Spleen (tissue), 11 donors: ENCODE measurements around the gene KRT16. TPM values are rescaled to one million over a fixed set of nuclear protein-coding genes. Genes with fewer than 3 reads are reported as not detected.

Experiments used
- DNase-seq: peaks from one replicate; pipeline ENCODE4 v3.0.0-alpha.2; 2020
- H3K27ac ChIP-seq, 8 donors: fragments of 200-600 bp; sonication (generic) in 7 of 8; 1 replicate in 4 of 8; 2 replicates in 4 of 8; pipeline versions ENCODE4 v1.5.0 to v1.8.0; 2016 to 2021; ENCODE audit warnings: inconsistent platforms in 4 of 8, mild to moderate bottlenecking in 4 of 8, moderate library complexity in 1 of 8
- H3K27me3 ChIP-seq, 7 donors: fragments of 200-600 bp; sonication (generic) in 6 of 7; replicated peaks in 1 of 7; 1 replicate in 4 of 7; 2 replicates in 3 of 7; pipeline versions ENCODE4 v1.5.0 to v1.8.0; 2016 to 2021; ENCODE audit warnings: inconsistent platforms in 3 of 7, mild to moderate bottlenecking in 1 of 7
- H3K36me3 ChIP-seq, 6 donors: fragments of 200-600 bp; sonication (generic) in 5 of 6; 1 replicate in 4 of 6; 2 replicates in 2 of 6; pipeline versions ENCODE4 v1.5.0 to v1.8.0; 2016 to 2021; ENCODE audit warnings: inconsistent platforms in 2 of 6
- H3K4me1 ChIP-seq, 6 donors: fragments of 200-600 bp; sonication (generic) in 5 of 6; 1 replicate in 3 of 6; 2 replicates in 3 of 6; pipeline versions ENCODE4 v1.5.0 to v1.8.0; 2016 to 2021; ENCODE audit warnings: inconsistent platforms in 3 of 6
- H3K4me3 ChIP-seq, 8 donors: fragments of 200-600 bp; sonication (generic) in 7 of 8; 1 replicate in 4 of 8; 2 replicates in 4 of 8; pipeline versions ENCODE4 v1.5.0 to v1.8.0; 2016 to 2021; ENCODE audit warnings: inconsistent platforms in 4 of 8, mild to moderate bottlenecking in 4 of 8, moderate library complexity in 2 of 8
- H3K9me3 ChIP-seq, 8 donors: fragments of 200-600 bp; sonication (generic) in 7 of 8; 1 replicate in 4 of 8; 2 replicates in 4 of 8; pipeline versions ENCODE4 v1.5.0 to v1.8.0; 2016 to 2021; ENCODE audit warnings: inconsistent platforms in 4 of 8
- POLR2A ChIP-seq, 3 donors: fragments of 450-650 bp; IDR thresholded peaks; one replicate each; pipeline ENCODE4 v1.5.1; 2017; ENCODE audit warnings: antibody characterized with exemption in 3 of 3, mild to moderate bottlenecking in 1 of 3
- POLR2AphosphoS5 ChIP-seq, 3 donors: sonication (generic); formaldehyde crosslinking; IDR thresholded peaks; one replicate each; pipeline ENCODE4 v1.5.1; 2017; ENCODE audit warnings: antibody characterized with exemption in 3 of 3
- WGBS, 5 donors: extraction: QIAGEN DNeasy Blood & Tissue Kit in 3 of 5; methylation state at CpG; one replicate each; pipeline versions ENCODE4 v1.1.5 to v1.1.7; 2013 to 2018; 5-methylcytosine and 5-hydroxymethylcytosine counted together
- intact Hi-C: fragments of 100-400 bp; cut with DNase I; formaldehyde crosslinking; loops from one replicate; pipeline ENCODE4 v1.15.0; 2023; ENCODE audit warnings: low total_unique reads
- polyA plus RNA-seq, 3 donors: library from polyadenylated mRNA; stranded (reverse); fragments of 200-250 nt; gene quantifications; one replicate each; pipeline ENCODE4 v1.2.1, GENCODE V29; 2013
- total RNA-seq, 7 donors: library from RNA; depleted of rRNA in 3 of 7; stranded (reverse); fragments of >200 nt in 3 of 7; fragmentation: NEBNext Ultra II Directional in 4 of 7; extraction: Animal tissue kit (Norgen Biotek cat#: 25700) in 4 of 7; gene quantifications; one replicate each; pipeline versions ENCODE4 v1.1.0 to v1.2.1, GENCODE V29; 2016 to 2021
- TF ChIP-seq, protein P1 (sequence below), 11 experiments: fragments of 200-600 bp in 7 of 11; fragments of 450-650 bp in 4 of 11; sonication (generic) in 4 of 11; IDR thresholded peaks in 8 of 11; conservative IDR thresholded peaks in 3 of 11; 1 replicate in 7 of 11; 2 replicates in 4 of 11; pipeline versions ENCODE4 v1.4.0 to v1.8.0; 2016 to 2021; ENCODE audit warnings: antibody characterized with exemption in 11 of 11, inconsistent platforms in 4 of 11, mild to moderate bottlenecking in 1 of 11
- donor health status: healthy with polysubstance abuse.
- donor health status: DM: no; HTN: no; CAD: no; lungs with moderate emphysema.
- donor health status: DM: no; HTN: no; CAD: no.
- donor health status: Bipolar disorder and iron deficiency.
- donor health status: healthy.
- donor health status: DM: no; HTN: no; CAD: no.
- donor health status: DM: yes; HTN: yes; CAD: no.

The KRT16 gene
- total and polyA plus RNA-seq, 10 donors, result 0.07 to 0.19 TPM; not detected in 8

DNA sequence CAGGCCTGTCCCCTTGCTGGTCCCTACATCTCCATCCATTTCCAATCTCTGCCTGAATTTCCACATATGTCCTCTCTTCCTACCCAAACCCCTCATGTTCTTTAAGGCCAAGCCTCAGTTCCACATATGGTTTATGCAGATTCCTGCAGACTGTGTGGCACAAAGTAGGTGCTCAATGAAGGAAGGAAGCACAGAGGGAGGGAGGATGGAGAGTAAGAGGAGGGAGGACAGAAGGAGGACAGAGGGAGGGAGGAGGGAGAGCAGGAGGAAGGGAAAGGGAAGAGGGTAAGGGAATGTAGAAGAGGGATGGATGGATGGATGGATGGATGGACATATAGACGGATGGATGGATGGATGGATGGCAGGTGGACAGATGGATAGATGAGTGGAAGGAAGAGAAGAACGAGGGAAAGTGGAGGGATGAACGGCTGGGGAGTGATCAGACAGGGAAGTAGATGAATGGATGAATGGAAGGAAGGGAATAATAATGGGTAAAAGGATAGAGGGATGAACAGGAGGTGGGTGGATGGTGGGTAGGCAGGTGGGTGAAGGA is 18.1 kb downstream of the KRT16 start:
- H3K27me3 ChIP-seq, result peaks cover 0 to 25% (median 0%) of the 10 kb centered on the region in 7 donors
- H3K27ac ChIP-seq, result no peak overlapping the region
- TF ChIP-seq, protein P1, sequence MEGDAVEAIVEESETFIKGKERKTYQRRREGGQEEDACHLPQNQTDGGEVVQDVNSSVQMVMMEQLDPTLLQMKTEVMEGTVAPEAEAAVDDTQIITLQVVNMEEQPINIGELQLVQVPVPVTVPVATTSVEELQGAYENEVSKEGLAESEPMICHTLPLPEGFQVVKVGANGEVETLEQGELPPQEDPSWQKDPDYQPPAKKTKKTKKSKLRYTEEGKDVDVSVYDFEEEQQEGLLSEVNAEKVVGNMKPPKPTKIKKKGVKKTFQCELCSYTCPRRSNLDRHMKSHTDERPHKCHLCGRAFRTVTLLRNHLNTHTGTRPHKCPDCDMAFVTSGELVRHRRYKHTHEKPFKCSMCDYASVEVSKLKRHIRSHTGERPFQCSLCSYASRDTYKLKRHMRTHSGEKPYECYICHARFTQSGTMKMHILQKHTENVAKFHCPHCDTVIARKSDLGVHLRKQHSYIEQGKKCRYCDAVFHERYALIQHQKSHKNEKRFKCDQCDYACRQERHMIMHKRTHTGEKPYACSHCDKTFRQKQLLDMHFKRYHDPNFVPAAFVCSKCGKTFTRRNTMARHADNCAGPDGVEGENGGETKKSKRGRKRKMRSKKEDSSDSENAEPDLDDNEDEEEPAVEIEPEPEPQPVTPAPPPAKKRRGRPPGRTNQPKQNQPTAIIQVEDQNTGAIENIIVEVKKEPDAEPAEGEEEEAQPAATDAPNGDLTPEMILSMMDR (IDR thresholded peaks at IDR 0.05 in 8 of 11, conservative IDR thresholded peaks at IDR 0.05 in 3 of 11), result no peak
- TF ChIP-seq POLR2A (IDR thresholded peaks at IDR 0.05) (no peak), POLR2AphosphoS5 (IDR thresholded peaks at IDR 0.05) (no peak)
- H3K4me3 ChIP-seq, result no peak overlapping the region
- H3K9me3 ChIP-seq, result no peaks in the 10 kb centered on the region
- no peak for DNase-seq
- H3K36me3 ChIP-seq, result no peaks in the 10 kb centered on the region
- WGBS, 5 donors, result 39 to 76% (median 66%) methylated on average over 3 of the region's 3 CpGs
- intact Hi-C loops, result no loop called here
- no peaks in the 10 kb centered on the region for H3K4me1 ChIP-seq

DNA sequence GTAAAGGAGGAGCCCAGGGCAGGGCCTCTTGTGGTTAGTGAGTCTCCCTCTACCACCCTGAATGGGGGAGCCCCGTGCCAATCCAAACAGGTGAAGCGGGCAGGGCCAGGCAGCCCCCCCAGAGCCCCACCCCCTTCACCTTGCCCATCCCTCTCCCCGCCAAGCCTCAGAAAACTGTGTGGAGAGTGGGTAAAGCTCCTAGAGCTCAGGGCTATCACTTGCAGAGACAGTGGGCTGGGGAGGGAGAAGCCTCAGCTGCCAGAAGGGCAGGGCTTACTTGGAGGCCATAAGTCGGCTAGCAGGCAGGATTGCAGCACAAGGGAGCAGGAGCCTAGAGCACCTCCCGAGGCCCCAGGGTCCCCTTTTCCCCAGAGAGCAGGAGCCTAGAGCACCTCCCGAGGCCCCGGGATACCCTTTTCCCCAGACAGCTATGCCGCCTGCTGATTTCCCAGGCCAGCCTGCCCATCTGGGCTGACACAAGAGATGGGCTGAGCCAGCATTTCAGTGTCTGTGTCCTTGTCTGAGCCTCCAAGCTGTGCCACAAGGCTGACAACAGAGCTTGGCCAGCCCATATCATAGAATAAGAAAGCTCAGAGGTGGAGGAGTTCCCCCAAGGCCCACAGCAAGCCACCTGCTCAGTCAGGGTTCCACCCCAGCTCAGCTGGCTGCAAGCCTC is 19.1 kb downstream of the KRT16 start:
- Histone ChIP-seq H3K36me3 (no peaks in the 10 kb centered on the region), H3K4me3 (no peak overlapping the region), H3K27ac (no peak overlapping the region), H3K27me3 (peaks cover 0 to 25% (median 0%) of the 10 kb centered on the region in 7 donors), H3K4me1 (no peaks in the 10 kb centered on the region), H3K9me3 (no peaks in the 10 kb centered on the region)
- TF ChIP-seq, protein P1 (IDR thresholded peaks at IDR 0.05 in 8 of 11, conservative IDR thresholded peaks at IDR 0.05 in 3 of 11), result no peak
- TF ChIP-seq POLR2A (IDR thresholded peaks at IDR 0.05) (no peak), POLR2AphosphoS5 (IDR thresholded peaks at IDR 0.05) (no peak)
- DNase-seq, result no peak
- 57 to 81% (median 76%) methylated on average over 2 to 8 of the region's 8 CpGs for WGBS, 5 donors
- intact Hi-C loops, result no loop called here

DNA sequence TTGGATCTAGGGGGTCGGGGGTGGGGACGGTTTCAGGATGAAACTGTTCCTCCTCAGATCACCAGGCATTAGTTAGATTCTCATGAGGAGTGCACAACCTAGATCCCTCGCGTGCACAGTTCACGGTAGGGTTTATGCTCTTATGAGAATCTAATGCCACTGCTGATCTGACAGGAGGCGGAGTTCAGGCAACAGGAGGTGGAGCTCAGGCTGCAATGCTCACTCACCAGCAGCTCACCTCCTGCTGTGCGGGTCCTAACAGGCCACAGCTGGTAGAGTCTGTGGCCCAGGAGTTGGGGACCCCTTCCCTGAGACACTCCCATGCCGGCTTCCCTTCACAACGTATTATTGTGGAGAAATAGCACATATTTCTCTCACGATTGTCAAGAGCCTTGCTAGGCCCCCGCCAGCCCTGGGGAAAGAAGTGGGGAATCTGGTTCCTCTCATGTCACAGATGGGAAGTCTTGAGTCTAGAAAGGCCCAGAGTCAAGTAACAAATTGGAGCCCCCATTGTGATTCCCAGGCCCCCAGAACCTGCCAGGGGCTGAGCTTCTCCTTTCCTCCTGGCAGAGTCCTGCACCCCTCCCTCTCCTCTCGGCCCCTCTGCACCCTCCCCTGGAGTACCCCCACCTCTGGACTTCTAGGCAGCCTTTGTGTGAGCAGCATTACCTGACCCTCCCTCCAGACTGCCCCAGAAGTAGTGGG is 19.8 kb downstream of the KRT16 start:
- Histone ChIP-seq H3K4me3 (no peak overlapping the region), H3K27ac (no peak overlapping the region), H3K36me3 (no peaks in the 10 kb centered on the region), H3K9me3 (no peaks in the 10 kb centered on the region), H3K27me3 (peaks cover 0 to 25% (median 0%) of the 10 kb centered on the region in 7 donors), H3K4me1 (no peaks in the 10 kb centered on the region)
- intact Hi-C loops, result no loop called here
- 69 to 85% (median 82%) methylated on average over 11 to 12 of the region's 12 CpGs for WGBS, 5 donors
- TF ChIP-seq POLR2AphosphoS5 (IDR thresholded peaks at IDR 0.05), result no peak
- TF ChIP-seq POLR2A (IDR thresholded peaks at IDR 0.05), result no peak
- TF ChIP-seq, protein P1 (IDR thresholded peaks at IDR 0.05 in 8 of 11, conservative IDR thresholded peaks at IDR 0.05 in 3 of 11), result no peak
- no peak for DNase-seq

DNA sequence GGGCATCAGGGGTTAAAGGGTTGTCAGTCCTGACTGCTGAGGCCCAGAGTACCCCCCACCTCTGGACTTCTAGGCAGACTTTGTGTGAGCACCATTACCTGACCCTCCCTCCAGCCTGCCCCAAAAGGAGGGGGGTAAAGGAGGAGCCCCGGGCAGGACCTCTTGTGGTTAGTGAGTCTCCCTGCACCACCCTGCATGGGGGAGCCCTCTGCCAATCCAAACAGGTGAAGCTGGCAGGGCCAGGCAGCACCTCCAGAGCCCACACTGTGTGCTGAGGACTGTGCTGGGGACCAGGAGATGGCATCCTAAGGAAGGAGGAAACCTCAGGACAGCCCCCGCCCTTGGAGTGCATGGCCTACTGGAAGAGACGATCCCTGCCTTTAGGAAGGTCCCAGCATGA is 23.3 kb downstream of the KRT16 start:
- 67 to 76% (median 69%) methylated on average over 2 to 3 of the region's 3 CpGs for WGBS, 5 donors
- intact Hi-C loops, result no loop called here
- Histone ChIP-seq H3K27me3 (peaks cover 0 to 31% (median 0%) of the 10 kb centered on the region in 7 donors), H3K4me1 (no peaks in the 10 kb centered on the region), H3K4me3 (no peak overlapping the region), H3K36me3 (no peaks in the 10 kb centered on the region), H3K9me3 (no peaks in the 10 kb centered on the region), H3K27ac (no peak overlapping the region)
- DNase-seq, result no peak
- TF ChIP-seq, protein P1 (IDR thresholded peaks at IDR 0.05 in 8 of 11, conservative IDR thresholded peaks at IDR 0.05 in 3 of 11), result no peak
- TF ChIP-seq POLR2AphosphoS5 (IDR thresholded peaks at IDR 0.05) (no peak), POLR2A (IDR thresholded peaks at IDR 0.05) (no peak)
